ENCODE data around the gene GTF2IRD1. TPM values are rescaled to one million over a fixed set of nuclear protein-coding genes. Genes with fewer than 3 reads are reported as not detected.

GTF2IRD1 gene
- total RNA-seq, 1 donor from 2014 or later = 80.8 TPM

DNA sequence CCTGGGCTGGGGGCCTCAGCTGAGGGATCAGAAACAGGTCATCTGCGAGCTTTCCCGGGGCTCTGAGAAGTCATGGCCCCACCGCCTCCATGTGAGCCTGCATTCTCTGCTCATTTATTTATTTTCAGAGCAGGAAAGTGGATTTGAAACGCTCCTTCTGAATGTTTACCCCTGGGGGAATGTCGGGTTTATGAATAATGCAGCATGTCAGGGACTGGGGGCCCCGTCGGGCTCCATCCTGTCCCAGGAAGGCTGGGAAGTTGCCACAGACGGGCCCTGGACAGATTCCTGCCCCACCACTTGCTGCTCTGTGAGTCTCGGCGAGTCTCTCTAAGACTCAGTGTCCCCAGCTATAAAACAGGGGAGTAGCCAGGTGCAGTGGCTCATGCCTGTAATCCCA lies 11.9 kb upstream of the GTF2IRD1 start:
- TF ChIP-seq, protein P1, sequence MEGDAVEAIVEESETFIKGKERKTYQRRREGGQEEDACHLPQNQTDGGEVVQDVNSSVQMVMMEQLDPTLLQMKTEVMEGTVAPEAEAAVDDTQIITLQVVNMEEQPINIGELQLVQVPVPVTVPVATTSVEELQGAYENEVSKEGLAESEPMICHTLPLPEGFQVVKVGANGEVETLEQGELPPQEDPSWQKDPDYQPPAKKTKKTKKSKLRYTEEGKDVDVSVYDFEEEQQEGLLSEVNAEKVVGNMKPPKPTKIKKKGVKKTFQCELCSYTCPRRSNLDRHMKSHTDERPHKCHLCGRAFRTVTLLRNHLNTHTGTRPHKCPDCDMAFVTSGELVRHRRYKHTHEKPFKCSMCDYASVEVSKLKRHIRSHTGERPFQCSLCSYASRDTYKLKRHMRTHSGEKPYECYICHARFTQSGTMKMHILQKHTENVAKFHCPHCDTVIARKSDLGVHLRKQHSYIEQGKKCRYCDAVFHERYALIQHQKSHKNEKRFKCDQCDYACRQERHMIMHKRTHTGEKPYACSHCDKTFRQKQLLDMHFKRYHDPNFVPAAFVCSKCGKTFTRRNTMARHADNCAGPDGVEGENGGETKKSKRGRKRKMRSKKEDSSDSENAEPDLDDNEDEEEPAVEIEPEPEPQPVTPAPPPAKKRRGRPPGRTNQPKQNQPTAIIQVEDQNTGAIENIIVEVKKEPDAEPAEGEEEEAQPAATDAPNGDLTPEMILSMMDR (IDR thresholded peaks at IDR 0.05; ENCODE audit: unreplicated experiment) = no peak

DNA sequence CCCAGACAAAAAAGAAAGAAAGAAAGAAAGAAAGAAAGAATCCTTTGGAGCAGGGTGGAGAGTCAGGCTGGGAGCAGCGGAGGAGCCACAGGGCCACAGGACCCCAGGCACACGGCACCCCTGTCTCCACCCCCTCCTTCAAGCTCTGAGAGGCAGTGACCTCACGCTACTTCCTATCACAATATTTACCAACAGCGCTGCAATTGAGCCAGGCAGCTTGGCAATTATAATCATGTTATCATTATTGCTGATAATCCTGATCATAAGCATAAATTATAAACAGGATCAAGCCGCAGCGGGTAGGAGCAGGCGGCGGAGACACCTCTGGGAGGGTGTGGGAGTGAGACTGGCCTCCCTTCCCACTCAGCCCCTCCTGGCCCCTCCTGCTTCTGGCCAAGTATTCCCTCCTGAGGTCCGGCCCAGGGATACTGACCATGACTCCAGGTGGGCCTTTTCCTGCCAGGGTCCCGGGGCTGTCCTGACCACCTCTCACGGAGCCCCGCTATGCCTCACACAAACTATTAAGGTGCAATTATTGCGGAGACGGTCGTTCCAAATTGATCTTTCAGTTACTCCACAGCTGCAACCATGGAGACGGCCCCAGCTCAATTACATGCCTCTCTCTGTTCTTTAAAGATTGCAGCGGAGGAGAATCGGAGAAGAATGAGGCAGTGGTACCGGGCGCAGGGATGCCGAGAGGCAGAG lies 10.0 kb upstream of the GTF2IRD1 start:
- no peak for DNase-seq (ENCODE audit: low spot score in 2 of 2, unreplicated experiment in 2 of 2)
- Mint-ChIP-seq H3K27ac (no peak overlapping the region), H3K36me3 (no peaks in the 10 kb centered on the region), H3K9me3 (no peaks in the 10 kb centered on the region), H3K4me3 (no peak overlapping the region), H3K4me1 (peaks cover 18% of the 10 kb centered on the region), H3K27me3 (ENCODE audit: low read depth) (no peaks in the 10 kb centered on the region)
- TF ChIP-seq, protein P1 (IDR thresholded peaks at IDR 0.05; ENCODE audit: unreplicated experiment) = no peak

More for the DNA sequence above, 11.9 kb upstream of the GTF2IRD1 start:
- DNase-seq (ENCODE audit: low spot score in 2 of 2, unreplicated experiment in 2 of 2) = no peak
- peaks cover 18% of the 10 kb centered on the region for H3K4me1 Mint-ChIP-seq
- H3K27ac Mint-ChIP-seq = peak overlapping the region; percentile 94
- no peak overlapping the region for H3K4me3 Mint-ChIP-seq
- no peaks in the 10 kb centered on the region for H3K36me3 Mint-ChIP-seq
- no peaks in the 10 kb centered on the region for H3K27me3 Mint-ChIP-seq (ENCODE audit: low read depth)
- peaks cover 5% of the 10 kb centered on the region for H3K9me3 Mint-ChIP-seq

DNA sequence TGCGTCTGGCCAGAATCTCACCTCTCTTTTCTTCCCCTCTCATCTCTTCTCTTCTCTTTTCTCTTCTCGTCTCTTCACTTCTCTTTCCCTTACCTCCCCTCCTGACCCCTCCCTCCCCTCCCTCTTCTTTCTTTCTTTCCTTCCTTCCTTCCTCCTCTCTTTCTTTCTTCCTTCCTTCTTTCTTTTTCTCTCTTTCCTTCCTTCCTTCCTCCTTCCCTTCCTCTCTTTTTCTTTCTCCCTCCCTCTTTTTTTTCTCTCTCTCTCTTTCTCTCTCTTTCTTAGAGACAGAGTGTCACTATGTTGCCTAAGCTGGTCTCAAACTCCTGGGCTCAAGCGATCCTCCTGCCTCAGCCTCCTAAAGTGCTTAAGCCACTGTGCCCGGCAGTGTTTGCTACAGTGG lies 4.6 kb upstream of the GTF2IRD1 start:
- Mint-ChIP-seq H3K4me3 (no peak overlapping the region), H3K9me3 (no peaks in the 10 kb centered on the region), H3K27ac (no peak overlapping the region), H3K27me3 (ENCODE audit: low read depth) (no peaks in the 10 kb centered on the region), H3K4me1 (peaks cover 7% of the 10 kb centered on the region), H3K36me3 (no peaks in the 10 kb centered on the region)
- DNase-seq (ENCODE audit: low spot score in 2 of 2, unreplicated experiment in 2 of 2) = no peak
- TF ChIP-seq, protein P1 (IDR thresholded peaks at IDR 0.05; ENCODE audit: unreplicated experiment) = no peak

DNA sequence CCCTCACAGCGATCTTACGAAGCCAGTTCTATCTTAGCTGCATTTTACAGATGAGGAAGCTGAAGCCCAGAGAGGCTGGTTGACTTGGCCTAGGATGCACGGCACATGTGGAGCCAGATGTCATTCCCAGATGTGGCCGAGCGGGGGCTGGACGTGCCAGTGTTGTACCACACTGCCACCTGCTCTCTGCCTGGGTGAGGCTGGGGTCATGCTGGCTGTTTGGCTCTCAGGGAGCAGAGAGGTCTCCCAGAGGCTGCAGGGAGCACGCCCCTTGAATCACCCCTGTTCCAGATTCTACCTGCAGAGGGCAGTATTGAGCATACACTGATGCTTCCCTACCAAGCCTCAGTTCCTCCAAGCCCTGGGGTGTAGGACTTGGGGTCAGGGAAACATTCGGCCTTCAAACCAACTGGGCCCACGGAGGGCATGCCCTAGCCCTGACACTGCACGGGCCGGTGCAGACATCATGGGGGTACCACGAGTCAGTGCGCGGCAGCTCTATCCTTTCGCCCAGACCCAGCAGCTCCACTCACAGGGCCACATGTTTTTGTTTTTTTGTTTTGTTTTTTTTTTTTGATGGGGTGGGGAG lies 3.8 kb upstream of the GTF2IRD1 start:
- Mint-ChIP-seq H3K4me1 (peaks cover 7% of the 10 kb centered on the region), H3K36me3 (no peaks in the 10 kb centered on the region), H3K9me3 (no peaks in the 10 kb centered on the region), H3K27me3 (ENCODE audit: low read depth) (no peaks in the 10 kb centered on the region), H3K4me3 (no peak overlapping the region), H3K27ac (no peak overlapping the region)
- TF ChIP-seq, protein P1 (IDR thresholded peaks at IDR 0.05; ENCODE audit: unreplicated experiment) = peak; percentile 76
- DNase-seq (ENCODE audit: low spot score in 2 of 2, unreplicated experiment in 2 of 2) = no peak

DNA sequence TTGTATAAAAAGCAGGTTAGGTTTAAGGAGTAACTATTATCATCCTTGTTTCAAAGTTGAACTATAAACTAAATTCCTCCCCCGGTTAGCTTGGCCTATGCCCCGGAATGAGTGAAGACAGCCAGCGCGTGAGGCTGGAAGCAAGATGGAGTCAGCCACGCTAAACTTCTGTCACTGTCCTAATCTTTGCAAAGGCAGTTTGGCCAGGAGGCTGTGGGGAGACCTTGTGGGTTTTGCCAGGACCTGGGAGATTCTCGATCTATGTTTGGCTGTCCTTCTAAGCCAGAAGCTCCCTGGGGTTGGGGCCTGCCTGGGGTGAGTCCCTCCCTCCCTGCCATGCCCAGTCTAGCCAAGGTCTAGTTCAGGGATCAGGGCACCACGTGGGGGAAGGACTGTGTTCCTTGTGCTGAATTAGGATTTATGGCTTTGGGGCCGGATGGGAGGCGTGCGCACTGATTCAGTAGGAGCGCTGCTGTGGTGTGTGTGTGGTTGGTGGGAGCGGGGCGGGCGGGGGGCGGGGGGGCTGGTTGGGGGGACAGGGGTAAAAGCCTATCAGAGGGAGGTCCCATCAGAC lies 871 bp upstream of the GTF2IRD1 start:
- Mint-ChIP-seq H3K9me3 (no peaks in the 10 kb centered on the region), H3K27me3 (ENCODE audit: low read depth) (no peaks in the 10 kb centered on the region), H3K27ac (peak overlapping the region; percentile 89), H3K4me1 (peaks cover 14% of the 10 kb centered on the region), H3K36me3 (no peaks in the 10 kb centered on the region), H3K4me3 (peak overlapping the region; percentile 74)
- TF ChIP-seq, protein P1 (IDR thresholded peaks at IDR 0.05; ENCODE audit: unreplicated experiment) = no peak
- DNase-seq (ENCODE audit: low spot score in 2 of 2, unreplicated experiment in 2 of 2) = no peak

Measured in mesothelial cell of epicardium (in vitro differentiated cells).